ENCODE data around the gene MYO15A. TPM values are rescaled to one million over a fixed set of nuclear protein-coding genes. Genes with fewer than 3 reads are reported as not detected.

The MYO15A gene
- total RNA-seq, 4 donors from 2014 or later, result 2.3 to 7.5 (median 2.9) TPM

GRCh38 chr17:18201108-18201507, 92.6 kb downstream of the MYO15A start:
- H3K36me3 ChIP-seq, result peaks cover 0 to 75% (median 16%) of the 10 kb centered on the region in 3 donors
- DNase-seq (ENCODE audit: low spot score in 2 of 2), result no peak
- TF ChIP-seq EP300 (IDR thresholded peaks at IDR 0.05) (no peak), POLR2A (IDR thresholded peaks at IDR 0.05) (no peak), CTCF (IDR thresholded peaks at IDR 0.05) (no peak)
- no peak overlapping the region for H3K4me3 ChIP-seq
- no peaks in the 10 kb centered on the region for H3K27me3 ChIP-seq
- peaks cover 0 to 80% (median 5%) of the 10 kb centered on the region in 4 donors for H3K4me1 ChIP-seq
- 77 to 79% methylated on average over 4 of the region's 4 CpGs for WGBS, 2 donors
- no peak overlapping the region for H3K27ac ChIP-seq
- no peaks in the 10 kb centered on the region for H3K9me3 ChIP-seq

- Histone ChIP-seq H3K36me3 (peaks cover 0 to 75% (median 11%) of the 10 kb centered on the region in 3 donors), H3K27ac (no peak overlapping the region), H3K9me3 (no peaks in the 10 kb centered on the region), H3K4me3 (no peak overlapping the region), H3K27me3 (no peaks in the 10 kb centered on the region), H3K4me1 (peaks cover 0 to 59% (median 2%) of the 10 kb centered on the region in 4 donors)
- 73 to 76% methylated on average over 7 of the region's 7 CpGs for WGBS, 2 donors
- TF ChIP-seq POLR2A (IDR thresholded peaks at IDR 0.05) (no peak), EP300 (IDR thresholded peaks at IDR 0.05) (no peak), CTCF (IDR thresholded peaks at IDR 0.05) (no peak)
- no peak for DNase-seq (ENCODE audit: low spot score in 2 of 2)
Measured at GRCh38 chr17:18203308-18203707, 94.8 kb downstream of the MYO15A start.

- Histone ChIP-seq H3K27me3 (no peaks in the 10 kb centered on the region), H3K4me3 (no peak overlapping the region), H3K36me3 (peaks cover 0 to 87% (median 29%) of the 10 kb centered on the region in 3 donors), H3K4me1 (peaks cover 0 to 34% (median 0%) of the 10 kb centered on the region in 4 donors), H3K27ac (no peak overlapping the region), H3K9me3 (no peaks in the 10 kb centered on the region)
- no peak for DNase-seq (ENCODE audit: low spot score in 2 of 2)
- TF ChIP-seq CTCF (IDR thresholded peaks at IDR 0.05) (no peak), POLR2A (IDR thresholded peaks at IDR 0.05) (no peak), EP300 (IDR thresholded peaks at IDR 0.05) (no peak)
- WGBS, 2 donors, result 79 to 93% methylated on average over 2 of the region's 2 CpGs
Measured at GRCh38 chr17:18205861-18206260, 97.3 kb downstream of the MYO15A start.

- H3K4me1 ChIP-seq, result peaks cover 0 to 28% (median 0%) of the 10 kb centered on the region in 4 donors
- TF ChIP-seq CTCF (IDR thresholded peaks at IDR 0.05) (no peak), POLR2A (IDR thresholded peaks at IDR 0.05) (no peak), EP300 (IDR thresholded peaks at IDR 0.05) (no peak)
- H3K27ac ChIP-seq, result no peak overlapping the region
- no peak overlapping the region for H3K4me3 ChIP-seq
- H3K9me3 ChIP-seq, result no peaks in the 10 kb centered on the region
- H3K36me3 ChIP-seq, result peaks cover 0 to 94% (median 29%) of the 10 kb centered on the region in 3 donors
- no peaks in the 10 kb centered on the region for H3K27me3 ChIP-seq
- DNase-seq (ENCODE audit: low spot score in 2 of 2), result no peak
Measured at GRCh38 chr17:18206962-18207361, 98.4 kb downstream of the MYO15A start.

GRCh38 chr17:18208092-18208491, 99.5 kb downstream of the MYO15A start:
- Histone ChIP-seq H3K36me3 (peaks cover 0 to 89% (median 29%) of the 10 kb centered on the region in 3 donors), H3K9me3 (no peaks in the 10 kb centered on the region), H3K4me1 (peaks cover 0 to 21% (median 0%) of the 10 kb centered on the region in 4 donors), H3K27ac (no peak overlapping the region), H3K27me3 (no peaks in the 10 kb centered on the region), H3K4me3 (no peak overlapping the region)
- DNase-seq (ENCODE audit: low spot score in 2 of 2), result no peak
- WGBS, 2 donors, result 88 to 90% methylated on average over 18 to 19 of the region's 19 CpGs
- TF ChIP-seq EP300 (IDR thresholded peaks at IDR 0.05) (no peak), POLR2A (IDR thresholded peaks at IDR 0.05) (no peak), CTCF (IDR thresholded peaks at IDR 0.05) (no peak)
